GM21390 (cell line): ENCODE measurements around the gene PODN.

Experiments used
- ATAC-seq: cut with Tn5 transposase; IDR thresholded peaks from one replicate; pipeline ENCODE4 v1.9.1; 2021; ENCODE audit not compliant: unreplicated experiment

PODN gene

GRCh38 chr1:53130598-53130877 lies 68.5 kb downstream of the PODN start:
- ATAC-seq = no peak

- no peak for ATAC-seq
Observed at GRCh38 chr1:53130878-53131589, 69.0 kb downstream of the PODN start.

DNA sequence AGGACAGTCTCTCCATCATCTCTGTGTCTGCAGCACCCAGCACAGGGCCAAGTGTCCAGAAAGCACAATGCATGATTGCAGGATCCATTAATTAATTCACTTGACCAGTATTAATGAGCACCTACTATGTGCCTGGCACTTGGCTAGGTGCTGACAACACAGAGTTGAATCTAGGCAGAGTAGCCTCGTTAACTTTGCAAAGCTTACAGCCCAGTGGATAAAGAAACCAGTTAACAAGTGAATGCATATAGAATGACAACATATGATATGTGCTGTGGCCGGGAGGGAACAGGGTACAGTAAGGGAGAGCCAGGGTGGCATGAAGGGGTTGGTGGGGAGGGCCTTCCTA lies 69.6 kb downstream of the PODN start:
- no peak for ATAC-seq

GRCh38 chr1:53132176-53132575 lies 70.2 kb downstream of the PODN start:
- ATAC-seq = no peak

DNA sequence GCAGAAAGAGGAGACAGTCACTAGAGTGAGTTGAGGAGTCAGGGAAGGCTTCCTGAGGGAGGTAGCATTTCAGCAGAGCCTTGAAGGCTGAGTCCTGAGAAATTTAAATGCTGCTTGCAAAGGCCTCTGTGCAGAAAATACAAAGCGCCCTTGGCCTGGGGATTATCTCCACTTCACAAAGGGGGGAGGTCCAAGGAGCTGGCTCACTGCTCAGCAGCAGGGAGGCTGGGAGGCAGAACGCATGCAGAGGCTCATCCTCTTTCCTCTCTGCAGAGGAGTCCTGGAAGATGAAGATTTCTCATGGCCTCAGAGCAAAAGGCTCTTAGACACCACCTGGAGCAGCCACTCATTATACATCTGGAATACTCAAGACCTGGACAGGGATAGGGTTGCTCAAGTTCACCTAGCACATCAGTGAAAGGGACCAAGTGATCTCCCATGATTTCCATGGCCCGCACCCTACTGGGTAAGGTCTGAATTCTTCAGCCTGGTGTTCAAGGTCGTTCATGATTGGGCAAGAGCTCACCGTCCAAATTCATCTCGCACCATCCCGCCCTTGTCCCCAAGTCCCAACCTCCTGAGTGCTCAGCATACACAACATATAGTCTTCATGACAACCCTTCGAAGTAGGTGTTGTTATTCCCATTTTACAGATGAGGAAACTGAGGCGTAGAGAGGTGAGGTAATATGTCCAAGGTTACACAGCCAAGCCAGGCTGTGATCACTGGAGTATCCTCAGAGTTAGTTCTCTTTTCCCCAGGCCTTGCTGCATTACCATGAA lies 71.4 kb downstream of the PODN start:
- ATAC-seq = no peak

- no peak for ATAC-seq
Observed at GRCh38 chr1:53134042-53134485, 72.1 kb downstream of the PODN start.
